Suprapubic skin (tissue), 4 donors: ENCODE measurements around the gene MAP3K6. TPM values are rescaled to one million over a fixed set of nuclear protein-coding genes. Genes with fewer than 3 reads are reported as not detected.

Source experiments
- DNase-seq, 2 donors: peaks; one replicate each; pipeline ENCODE4 v3.0.0-alpha.2; 2019; ENCODE audit warnings: low spot score in 2 of 2
- H3K27ac ChIP-seq: fragments of 200-600 bp; sonication (generic); one replicate; pipeline ENCODE4 v1.5.1; 2019
- H3K27me3 ChIP-seq: fragments of 200-600 bp; sonication (generic); one replicate; pipeline ENCODE4 v1.5.1; 2019
- H3K36me3 ChIP-seq: fragments of 200-600 bp; sonication (generic); one replicate; pipeline ENCODE4 v1.5.1; 2019
- H3K4me1 ChIP-seq: fragments of 200-600 bp; sonication (generic); one replicate; pipeline ENCODE4 v1.5.1; 2019
- H3K4me3 ChIP-seq: fragments of 200-600 bp; sonication (generic); one replicate; pipeline ENCODE4 v1.5.1; 2019; ENCODE audit warnings: mild to moderate bottlenecking
- H3K9me3 ChIP-seq: fragments of 200-600 bp; sonication (generic); one replicate; pipeline ENCODE4 v1.5.1; 2019
- CTCF ChIP-seq, 2 donors: fragments of 200-600 bp in 1 of 2; fragments of 450-650 bp in 1 of 2; sonication (generic) in 1 of 2; IDR thresholded peaks; one replicate each; pipeline ENCODE4 v1.5.1; 2016 to 2019; ENCODE audit warnings: antibody characterized with exemption in 2 of 2, mild to moderate bottlenecking in 1 of 2, moderate library complexity in 1 of 2
- EP300 ChIP-seq: sonication (generic); formaldehyde crosslinking; IDR thresholded peaks from one replicate; pipeline ENCODE4 v1.6.1; 2017; ENCODE audit warnings: antibody characterized with exemption
- POLR2A ChIP-seq, 2 donors: fragments of 450-650 bp; IDR thresholded peaks; one replicate each; pipeline ENCODE4 v1.6.1; 2017; ENCODE audit warnings: antibody characterized with exemption in 2 of 2, mild to moderate bottlenecking in 2 of 2, moderate library complexity in 2 of 2
- POLR2AphosphoS5 ChIP-seq, 3 donors: sonication (generic); formaldehyde crosslinking; IDR thresholded peaks; one replicate each; pipeline ENCODE4 v1.6.1; 2017; ENCODE audit warnings: antibody characterized with exemption in 3 of 3
- WGBS: methylation state at CpG from one replicate; pipeline ENCODE4 v1.1.5; 2018; 5-methylcytosine and 5-hydroxymethylcytosine counted together
- total RNA-seq, 4 donors: library from RNA; depleted of rRNA; stranded (reverse); fragments of >200 nt; gene quantifications; one replicate each; pipeline ENCODE4 v1.1.0, GENCODE V29; 2016

Gene MAP3K6
- total RNA-seq, 4 donors from 2014 or later = 85.4 to 147 (median 137) TPM

GRCh38 chr1:27314169-27314568, 52.6 kb downstream of the MAP3K6 start:
- no peak for DNase-seq
- TF ChIP-seq EP300 = no peak
- no peak for TF ChIP-seq CTCF (IDR thresholded peaks at IDR 0.05)
- TF ChIP-seq POLR2AphosphoS5 (IDR thresholded peaks at IDR 0.05) = no peak
- TF ChIP-seq POLR2A (IDR thresholded peaks at IDR 0.05) = no peak
- Histone ChIP-seq H3K27me3 (no peaks in the 10 kb centered on the region), H3K4me3 (no peak overlapping the region), H3K9me3 (no peaks in the 10 kb centered on the region), H3K27ac (no peak overlapping the region), H3K4me1 (peaks cover 4% of the 10 kb centered on the region), H3K36me3 (peaks cover 8% of the 10 kb centered on the region)
- WGBS = 64% methylated on average over 3 of the region's 3 CpGs

- Histone ChIP-seq H3K36me3 (peaks cover 49% of the 10 kb centered on the region), H3K4me1 (no peaks in the 10 kb centered on the region), H3K27ac (no peak overlapping the region), H3K9me3 (no peaks in the 10 kb centered on the region), H3K27me3 (no peaks in the 10 kb centered on the region), H3K4me3 (no peak overlapping the region)
- 76% methylated on average over 6 of the region's 6 CpGs for WGBS
- DNase-seq = no peak
- TF ChIP-seq POLR2AphosphoS5 (IDR thresholded peaks at IDR 0.05) (no peak), CTCF (IDR thresholded peaks at IDR 0.05) (no peak), EP300 (no peak), POLR2A (IDR thresholded peaks at IDR 0.05) (no peak)
Observed at GRCh38 chr1:27307874-27308598, 58.7 kb downstream of the MAP3K6 start.

- H3K27ac ChIP-seq = no peak overlapping the region
- H3K9me3 ChIP-seq = no peaks in the 10 kb centered on the region
- TF ChIP-seq POLR2A (IDR thresholded peaks at IDR 0.05) (no peak), POLR2AphosphoS5 (IDR thresholded peaks at IDR 0.05) (no peak), CTCF (IDR thresholded peaks at IDR 0.05) (no peak), EP300 (no peak)
- H3K27me3 ChIP-seq = no peaks in the 10 kb centered on the region
- WGBS = 85% methylated on average over 10 of the region's 11 CpGs
- no peak for DNase-seq
- no peaks in the 10 kb centered on the region for H3K4me1 ChIP-seq
- H3K4me3 ChIP-seq = no peak overlapping the region
- peaks cover 56% of the 10 kb centered on the region for H3K36me3 ChIP-seq
Observed at GRCh38 chr1:27306892-27307761, 59.6 kb downstream of the MAP3K6 start.

- WGBS = 85% methylated on average over 8 of the region's 11 CpGs
- TF ChIP-seq POLR2A (IDR thresholded peaks at IDR 0.05) = no peak
- no peak for TF ChIP-seq EP300
- no peak for TF ChIP-seq POLR2AphosphoS5 (IDR thresholded peaks at IDR 0.05)
- no peak for TF ChIP-seq CTCF (IDR thresholded peaks at IDR 0.05)
- peaks cover 3% of the 10 kb centered on the region for H3K4me1 ChIP-seq
- peaks cover 64% of the 10 kb centered on the region for H3K36me3 ChIP-seq
- no peak overlapping the region for H3K4me3 ChIP-seq
- no peak overlapping the region for H3K27ac ChIP-seq
- no peaks in the 10 kb centered on the region for H3K27me3 ChIP-seq
- no peak for DNase-seq
- H3K9me3 ChIP-seq = no peaks in the 10 kb centered on the region
Observed at GRCh38 chr1:27306071-27306470, 60.7 kb downstream of the MAP3K6 start.

Other genes with a start within 250 kb of the MAP3K6 start
- gene SLC9A1, start 211.8 kb downstream of the MAP3K6 start, total RNA-seq = 10 to 100 TPM; 18.1 to 28.1 (median 25.2) TPM
- gene WDTC1, start 132.3 kb downstream of the MAP3K6 start, total RNA-seq = 10 to 100 TPM; 59.6 to 69.7 (median 64.5) TPM
- gene TMEM222, start 44.8 kb downstream of the MAP3K6 start, total RNA-seq = 10 to 100 TPM; 19.7 to 31.8 (median 21.2) TPM
- gene SYTL1, start 24.9 kb downstream of the MAP3K6 start, total RNA-seq = 100 to 1,000 TPM; 142 to 176 (median 168) TPM
- gene FCN3, start 7.9 kb upstream of the MAP3K6 start, total RNA-seq = 1 to 10 TPM; 2.3 to 7.1 (median 3.7) TPM
- gene CD164L2, start 16.4 kb upstream of the MAP3K6 start, total RNA-seq = 10 to 100 TPM in 2 of 4 donors, 1 to 10 TPM in 2; 5.9 to 14.3 (median 10.3) TPM
- gene GPR3, start 25.7 kb upstream of the MAP3K6 start, total RNA-seq = under 1 TPM in 2 of 4 donors, not detected in 2; 0.36 to 0.81 TPM
- gene WASF2, start 123.2 kb upstream of the MAP3K6 start, total RNA-seq = 10 to 100 TPM; 69.0 to 96.0 (median 90.4) TPM
- 100 to 1,000 TPM in 1 of 4 donors, 10 to 100 TPM in 3; 46.7 to 103 (median 60.1) TPM for gene AHDC1, start 237.2 kb upstream of the MAP3K6 start, total RNA-seq